T-helper 2 cell treated with Interferon-gamma antibody and Interleukin-4, amounts not matched to agents 5 μg/mL and 100 μg/mL, for 36 hours (primary cell): ENCODE measurements around the gene LHFPL3.
"Not testable (repeated sequence)": the region's sequence is repeated elsewhere in the genome, so short reads cannot be mapped to it uniquely, and the experiment has no call there.

Experiments used
- DNase-seq: peaks from one replicate; pipeline ENCODE4 v3.0.0; 2021; ENCODE audit warnings: low spot score
- H3K27ac Mint-ChIP-seq: one replicate; pipeline ENCODE4 v1.8.0; 2021; ENCODE audit warnings: mild to moderate bottlenecking, mixed read lengths
- H3K27me3 Mint-ChIP-seq: one replicate; pipeline ENCODE4 v1.8.0; 2021; ENCODE audit warnings: low read depth, mixed read lengths
- H3K36me3 Mint-ChIP-seq: one replicate; pipeline ENCODE4 v1.8.0; 2021; ENCODE audit warnings: low read depth, mixed read lengths
- H3K4me1 Mint-ChIP-seq: one replicate; pipeline ENCODE4 v1.8.0; 2021; ENCODE audit warnings: low read depth, mixed read lengths
- H3K4me3 Mint-ChIP-seq: one replicate; pipeline ENCODE4 v1.8.0; 2022; ENCODE audit warnings: mild to moderate bottlenecking, moderate library complexity, mixed read lengths
- H3K9me3 Mint-ChIP-seq: one replicate; pipeline ENCODE4 v1.8.0; 2021; ENCODE audit warnings: mixed read lengths

Gene LHFPL3

GRCh38 chr7:104541897-104542296 is 213.5 kb downstream of the LHFPL3 start:
- Mint-ChIP-seq H3K27me3 (no peaks in the 10 kb centered on the region), H3K4me1 (no peaks in the 10 kb centered on the region), H3K4me3 (no peak overlapping the region), H3K27ac (no peak overlapping the region), H3K36me3 (no peaks in the 10 kb centered on the region), H3K9me3 (no peaks in the 10 kb centered on the region)
- no peak for DNase-seq

GRCh38 chr7:104548861-104549260 is 220.5 kb downstream of the LHFPL3 start:
- no peaks in the 10 kb centered on the region for H3K4me1 Mint-ChIP-seq
- no peak overlapping the region for H3K4me3 Mint-ChIP-seq
- DNase-seq = no peak
- H3K36me3 Mint-ChIP-seq = no peaks in the 10 kb centered on the region
- no peak overlapping the region for H3K27ac Mint-ChIP-seq
- no peaks in the 10 kb centered on the region for H3K9me3 Mint-ChIP-seq
- H3K27me3 Mint-ChIP-seq = no peaks in the 10 kb centered on the region

- H3K36me3 Mint-ChIP-seq = no peaks in the 10 kb centered on the region
- H3K4me1 Mint-ChIP-seq = no peaks in the 10 kb centered on the region
- no peak overlapping the region for H3K27ac Mint-ChIP-seq
- H3K9me3 Mint-ChIP-seq = no peaks in the 10 kb centered on the region
- H3K27me3 Mint-ChIP-seq = no peaks in the 10 kb centered on the region
- no peak for DNase-seq
- no peak overlapping the region for H3K4me3 Mint-ChIP-seq
Observed at GRCh38 chr7:104550362-104550761, 222.0 kb downstream of the LHFPL3 start.

- H3K27ac Mint-ChIP-seq = no peak overlapping the region
- no peak for DNase-seq
- H3K4me1 Mint-ChIP-seq = no peaks in the 10 kb centered on the region
- H3K27me3 Mint-ChIP-seq = no peaks in the 10 kb centered on the region
- no peak overlapping the region for H3K4me3 Mint-ChIP-seq
- H3K36me3 Mint-ChIP-seq = no peaks in the 10 kb centered on the region
- H3K9me3 Mint-ChIP-seq = no peaks in the 10 kb centered on the region
Observed at GRCh38 chr7:104551226-104551625, 222.8 kb downstream of the LHFPL3 start.

- Mint-ChIP-seq H3K27ac (no peak overlapping the region), H3K4me3 (no peak overlapping the region), H3K9me3 (peaks cover 6% of the 10 kb centered on the region), H3K27me3 (no peaks in the 10 kb centered on the region), H3K36me3 (no peaks in the 10 kb centered on the region), H3K4me1 (no peaks in the 10 kb centered on the region)
- DNase-seq = no peak
Observed at GRCh38 chr7:104552102-104552501, 223.7 kb downstream of the LHFPL3 start.

GRCh38 chr7:104553074-104553473 is 224.7 kb downstream of the LHFPL3 start:
- peaks cover 9% of the 10 kb centered on the region for H3K9me3 Mint-ChIP-seq
- H3K36me3 Mint-ChIP-seq = no peaks in the 10 kb centered on the region

GRCh38 chr7:104563350-104563901 is 235.0 kb downstream of the LHFPL3 start:
- not testable (repeated sequence) for H3K9me3 Mint-ChIP-seq, H3K36me3 Mint-ChIP-seq, H3K27ac Mint-ChIP-seq, H3K4me1 Mint-ChIP-seq, DNase-seq, H3K4me3 Mint-ChIP-seq, H3K27me3 Mint-ChIP-seq

More at GRCh38 chr7:104553074-104553473, 224.7 kb downstream of the LHFPL3 start:
- no peak for DNase-seq
- H3K27me3 Mint-ChIP-seq = no peaks in the 10 kb centered on the region
- H3K4me1 Mint-ChIP-seq = no peaks in the 10 kb centered on the region
- H3K27ac Mint-ChIP-seq = no peak overlapping the region
- no peak overlapping the region for H3K4me3 Mint-ChIP-seq

GRCh38 chr7:104569751-104570150 is 241.3 kb downstream of the LHFPL3 start:
- Mint-ChIP-seq H3K27me3 (no peaks in the 10 kb centered on the region), H3K9me3 (no peaks in the 10 kb centered on the region), H3K27ac (no peak overlapping the region), H3K36me3 (no peaks in the 10 kb centered on the region), H3K4me3 (no peak overlapping the region), H3K4me1 (no peaks in the 10 kb centered on the region)
- no peak for DNase-seq

GRCh38 chr7:104572554-104572953 is 244.2 kb downstream of the LHFPL3 start:
- no peaks in the 10 kb centered on the region for H3K27me3 Mint-ChIP-seq
- no peak overlapping the region for H3K27ac Mint-ChIP-seq
- no peak overlapping the region for H3K4me3 Mint-ChIP-seq
- DNase-seq = no peak
- H3K9me3 Mint-ChIP-seq = no peaks in the 10 kb centered on the region
- H3K36me3 Mint-ChIP-seq = no peaks in the 10 kb centered on the region
- H3K4me1 Mint-ChIP-seq = no peaks in the 10 kb centered on the region

- Mint-ChIP-seq H3K27me3 (no peaks in the 10 kb centered on the region), H3K36me3 (no peaks in the 10 kb centered on the region), H3K27ac (no peak overlapping the region), H3K4me3 (no peak overlapping the region), H3K4me1 (no peaks in the 10 kb centered on the region), H3K9me3 (no peaks in the 10 kb centered on the region)
- DNase-seq = no peak
Observed at GRCh38 chr7:104584620-104585019, 256.2 kb downstream of the LHFPL3 start.

GRCh38 chr7:104595591-104595990 is 267.2 kb downstream of the LHFPL3 start:
- H3K9me3 Mint-ChIP-seq, H3K4me3 Mint-ChIP-seq, DNase-seq, H3K4me1 Mint-ChIP-seq, H3K36me3 Mint-ChIP-seq, H3K27ac Mint-ChIP-seq, H3K27me3 Mint-ChIP-seq: not testable (repeated sequence)

GRCh38 chr7:104603957-104604356 is 275.6 kb downstream of the LHFPL3 start:
- H3K27ac Mint-ChIP-seq = no peak overlapping the region
- H3K27me3 Mint-ChIP-seq = no peaks in the 10 kb centered on the region
- H3K4me1 Mint-ChIP-seq = no peaks in the 10 kb centered on the region
- DNase-seq = no peak
- no peak overlapping the region for H3K4me3 Mint-ChIP-seq
- H3K9me3 Mint-ChIP-seq = no peaks in the 10 kb centered on the region
- H3K36me3 Mint-ChIP-seq = no peaks in the 10 kb centered on the region

GRCh38 chr7:104604706-104605105 is 276.3 kb downstream of the LHFPL3 start:
- H3K27ac Mint-ChIP-seq = no peak overlapping the region
- H3K27me3 Mint-ChIP-seq = no peaks in the 10 kb centered on the region
- H3K9me3 Mint-ChIP-seq = no peaks in the 10 kb centered on the region
- H3K36me3 Mint-ChIP-seq = no peaks in the 10 kb centered on the region
- H3K4me1 Mint-ChIP-seq = no peaks in the 10 kb centered on the region
- no peak overlapping the region for H3K4me3 Mint-ChIP-seq
- DNase-seq = no peak

- Mint-ChIP-seq H3K9me3 (no peaks in the 10 kb centered on the region), H3K27me3 (no peaks in the 10 kb centered on the region), H3K4me3 (no peak overlapping the region), H3K4me1 (no peaks in the 10 kb centered on the region), H3K36me3 (no peaks in the 10 kb centered on the region), H3K27ac (no peak overlapping the region)
- no peak for DNase-seq
Observed at GRCh38 chr7:104621321-104621720, 292.9 kb downstream of the LHFPL3 start.

GRCh38 chr7:104625956-104626355 is 297.6 kb downstream of the LHFPL3 start:
- no peaks in the 10 kb centered on the region for H3K9me3 Mint-ChIP-seq
- H3K27ac Mint-ChIP-seq = no peak overlapping the region
- H3K4me3 Mint-ChIP-seq = no peak overlapping the region
- no peaks in the 10 kb centered on the region for H3K4me1 Mint-ChIP-seq
- H3K27me3 Mint-ChIP-seq = no peaks in the 10 kb centered on the region
- no peak for DNase-seq
- H3K36me3 Mint-ChIP-seq = no peaks in the 10 kb centered on the region
